Measurements from ENCODE around the gene ANO1. TPM values are rescaled to one million over a fixed set of nuclear protein-coding genes. Genes with fewer than 3 reads are reported as not detected.

Gene ANO1
- polyA plus RNA-seq, 4 donors: 1.1 to 8.3 (median 2.9) TPM; not detected in 1

GRCh38 chr11:70060611-70061293 lies 17.4 kb upstream of the ANO1 start:
- FAIRE-seq: no peak
- no peak for DNase-seq
- WGBS, 3 donors: 78 to 82% (median 78%) methylated on average over 10 of the region's 10 CpGs

GRCh38 chr11:70061734-70062133 lies 16.4 kb upstream of the ANO1 start:
- FAIRE-seq (no peak), DNase-seq (no peak)
- Histone ChIP-seq H3K9me3 (ENCODE audit: control insufficient read depth in 2 of 2, insufficient read depth in 1 of 2, low read depth in 1 of 2, low read length in 1 of 2) (peaks cover 0 to 4% of the 10 kb centered on the region in 2 donors), H3K27ac (ENCODE audit: low read depth in 1 of 3, low read length in 2 of 3) (no peak overlapping the region), H3K27me3 (ENCODE audit: control insufficient read depth in 3 of 3, insufficient read depth in 3 of 3, low read length in 3 of 3) (no peaks in the 10 kb centered on the region), H3K4me3 (ENCODE audit: low read depth in 1 of 3, low read length in 3 of 3) (no peak overlapping the region), H3K36me3 (ENCODE audit: control insufficient read depth in 3 of 3, insufficient read depth in 2 of 3, low read depth in 1 of 3, low read length in 3 of 3) (no peaks in the 10 kb centered on the region), H3K4me1 (ENCODE audit: control insufficient read depth in 3 of 3, insufficient read depth in 2 of 3, low read depth in 1 of 3, low read length in 2 of 3) (no peaks in the 10 kb centered on the region)
- WGBS, 3 donors: 90 to 97% (median 93%) methylated on average over 1 of the region's 1 CpG

More at GRCh38 chr11:70060611-70061293, 17.4 kb upstream of the ANO1 start:
- peaks cover 0 to 4% of the 10 kb centered on the region in 2 donors for H3K9me3 ChIP-seq (ENCODE audit: control insufficient read depth in 2 of 2, insufficient read depth in 1 of 2, low read depth in 1 of 2, low read length in 1 of 2)
- no peak overlapping the region for H3K4me3 ChIP-seq (ENCODE audit: low read depth in 1 of 3, low read length in 3 of 3)
- H3K27ac ChIP-seq (ENCODE audit: low read depth in 1 of 3, low read length in 2 of 3): no peak overlapping the region
- no peaks in the 10 kb centered on the region for H3K27me3 ChIP-seq (ENCODE audit: control insufficient read depth in 3 of 3, insufficient read depth in 3 of 3, low read length in 3 of 3)
- no peaks in the 10 kb centered on the region for H3K36me3 ChIP-seq (ENCODE audit: control insufficient read depth in 3 of 3, insufficient read depth in 2 of 3, low read depth in 1 of 3, low read length in 3 of 3)
- no peaks in the 10 kb centered on the region for H3K4me1 ChIP-seq (ENCODE audit: control insufficient read depth in 3 of 3, insufficient read depth in 2 of 3, low read depth in 1 of 3, low read length in 2 of 3)

- no peaks in the 10 kb centered on the region for H3K9me3 ChIP-seq (ENCODE audit: control insufficient read depth in 2 of 2, insufficient read depth in 1 of 2, low read depth in 1 of 2, low read length in 1 of 2)
Observed at GRCh38 chr11:70063121-70063520, 15.0 kb upstream of the ANO1 start.

GRCh38 chr11:70063555-70063954 lies 14.6 kb upstream of the ANO1 start:
- WGBS, 3 donors: 79 to 92% (median 85%) methylated on average over 4 of the region's 4 CpGs
- no peak overlapping the region for H3K4me3 ChIP-seq (ENCODE audit: low read depth in 1 of 3, low read length in 3 of 3)
- FAIRE-seq (no peak), DNase-seq (no peak)
- no peaks in the 10 kb centered on the region for H3K36me3 ChIP-seq (ENCODE audit: control insufficient read depth in 3 of 3, insufficient read depth in 2 of 3, low read depth in 1 of 3, low read length in 3 of 3)
- no peaks in the 10 kb centered on the region for H3K9me3 ChIP-seq (ENCODE audit: control insufficient read depth in 2 of 2, insufficient read depth in 1 of 2, low read depth in 1 of 2, low read length in 1 of 2)
- H3K27ac ChIP-seq (ENCODE audit: low read depth in 1 of 3, low read length in 2 of 3): no peak overlapping the region
- H3K4me1 ChIP-seq (ENCODE audit: control insufficient read depth in 3 of 3, insufficient read depth in 2 of 3, low read depth in 1 of 3, low read length in 2 of 3): no peaks in the 10 kb centered on the region
- peaks cover 0 to 8% (median 4%) of the 10 kb centered on the region in 3 donors for H3K27me3 ChIP-seq (ENCODE audit: control insufficient read depth in 3 of 3, insufficient read depth in 3 of 3, low read length in 3 of 3)

More at GRCh38 chr11:70063121-70063520, 15.0 kb upstream of the ANO1 start:
- no peak for DNase-seq
- Histone ChIP-seq H3K36me3 (ENCODE audit: control insufficient read depth in 3 of 3, insufficient read depth in 2 of 3, low read depth in 1 of 3, low read length in 3 of 3) (no peaks in the 10 kb centered on the region), H3K4me3 (ENCODE audit: low read depth in 1 of 3, low read length in 3 of 3) (no peak overlapping the region), H3K27me3 (ENCODE audit: control insufficient read depth in 3 of 3, insufficient read depth in 3 of 3, low read length in 3 of 3) (peaks cover 0 to 4% (median 0%) of the 10 kb centered on the region in 3 donors), H3K4me1 (ENCODE audit: control insufficient read depth in 3 of 3, insufficient read depth in 2 of 3, low read depth in 1 of 3, low read length in 2 of 3) (no peaks in the 10 kb centered on the region), H3K27ac (ENCODE audit: low read depth in 1 of 3, low read length in 2 of 3) (no peak overlapping the region)
- WGBS, 3 donors: 15 to 77% (median 41%) methylated on average over 8 of the region's 8 CpGs
- FAIRE-seq: no peak

- peaks cover 0 to 14% (median 6%) of the 10 kb centered on the region in 3 donors for H3K27me3 ChIP-seq (ENCODE audit: control insufficient read depth in 3 of 3, insufficient read depth in 3 of 3, low read length in 3 of 3)
- H3K36me3 ChIP-seq (ENCODE audit: control insufficient read depth in 3 of 3, insufficient read depth in 2 of 3, low read depth in 1 of 3, low read length in 3 of 3): no peaks in the 10 kb centered on the region
- H3K9me3 ChIP-seq (ENCODE audit: control insufficient read depth in 2 of 2, insufficient read depth in 1 of 2, low read depth in 1 of 2, low read length in 1 of 2): no peaks in the 10 kb centered on the region
- no peak overlapping the region for H3K27ac ChIP-seq (ENCODE audit: low read depth in 1 of 3, low read length in 2 of 3)
- no peak overlapping the region for H3K4me3 ChIP-seq (ENCODE audit: low read depth in 1 of 3, low read length in 3 of 3)
- H3K4me1 ChIP-seq (ENCODE audit: control insufficient read depth in 3 of 3, insufficient read depth in 2 of 3, low read depth in 1 of 3, low read length in 2 of 3): no peaks in the 10 kb centered on the region
- WGBS, 3 donors: 71 to 75% (median 74%) methylated on average over 10 of the region's 10 CpGs
- no peak for DNase-seq
- FAIRE-seq: no peak
Observed at GRCh38 chr11:70064008-70064725, 13.9 kb upstream of the ANO1 start.

GRCh38 chr11:70064726-70065317 lies 13.3 kb upstream of the ANO1 start:
- H3K36me3 ChIP-seq (ENCODE audit: control insufficient read depth in 3 of 3, insufficient read depth in 2 of 3, low read depth in 1 of 3, low read length in 3 of 3): no peaks in the 10 kb centered on the region
- 44 to 68% (median 63%) methylated on average over 8 of the region's 8 CpGs for WGBS, 3 donors
- no peak overlapping the region for H3K4me3 ChIP-seq (ENCODE audit: low read depth in 1 of 3, low read length in 3 of 3)
- H3K4me1 ChIP-seq (ENCODE audit: control insufficient read depth in 3 of 3, insufficient read depth in 2 of 3, low read depth in 1 of 3, low read length in 2 of 3): no peaks in the 10 kb centered on the region
- FAIRE-seq (no peak), DNase-seq (no peak)
- H3K9me3 ChIP-seq (ENCODE audit: control insufficient read depth in 2 of 2, insufficient read depth in 1 of 2, low read depth in 1 of 2, low read length in 1 of 2): no peaks in the 10 kb centered on the region
- no peak overlapping the region for H3K27ac ChIP-seq (ENCODE audit: low read depth in 1 of 3, low read length in 2 of 3)
- H3K27me3 ChIP-seq (ENCODE audit: control insufficient read depth in 3 of 3, insufficient read depth in 3 of 3, low read length in 3 of 3): peaks cover 0 to 20% (median 6%) of the 10 kb centered on the region in 3 donors

GRCh38 chr11:70065318-70066135 lies 12.6 kb upstream of the ANO1 start:
- Histone ChIP-seq H3K4me1 (ENCODE audit: control insufficient read depth in 3 of 3, insufficient read depth in 2 of 3, low read depth in 1 of 3, low read length in 2 of 3) (no peaks in the 10 kb centered on the region), H3K36me3 (ENCODE audit: control insufficient read depth in 3 of 3, insufficient read depth in 2 of 3, low read depth in 1 of 3, low read length in 3 of 3) (no peaks in the 10 kb centered on the region), H3K4me3 (ENCODE audit: low read depth in 1 of 3, low read length in 3 of 3) (no peak overlapping the region), H3K27ac (ENCODE audit: low read depth in 1 of 3, low read length in 2 of 3) (no peak overlapping the region), H3K27me3 (ENCODE audit: control insufficient read depth in 3 of 3, insufficient read depth in 3 of 3, low read length in 3 of 3) (peaks cover 0 to 27% (median 11%) of the 10 kb centered on the region in 3 donors), H3K9me3 (ENCODE audit: control insufficient read depth in 2 of 2, insufficient read depth in 1 of 2, low read depth in 1 of 2, low read length in 1 of 2) (no peaks in the 10 kb centered on the region)
- FAIRE-seq: no peak
- DNase-seq: no peak
- WGBS, 3 donors: 84 to 87% (median 86%) methylated on average over 25 of the region's 25 CpGs

GRCh38 chr11:70066136-70066520 lies 12.0 kb upstream of the ANO1 start:
- FAIRE-seq (no peak), DNase-seq (no peak)
- Histone ChIP-seq H3K4me3 (ENCODE audit: low read depth in 1 of 3, low read length in 3 of 3) (no peak overlapping the region), H3K27ac (ENCODE audit: low read depth in 1 of 3, low read length in 2 of 3) (no peak overlapping the region), H3K9me3 (ENCODE audit: control insufficient read depth in 2 of 2, insufficient read depth in 1 of 2, low read depth in 1 of 2, low read length in 1 of 2) (no peaks in the 10 kb centered on the region), H3K36me3 (ENCODE audit: control insufficient read depth in 3 of 3, insufficient read depth in 2 of 3, low read depth in 1 of 3, low read length in 3 of 3) (no peaks in the 10 kb centered on the region), H3K27me3 (ENCODE audit: control insufficient read depth in 3 of 3, insufficient read depth in 3 of 3, low read length in 3 of 3) (peaks cover 0 to 28% (median 11%) of the 10 kb centered on the region in 3 donors), H3K4me1 (ENCODE audit: control insufficient read depth in 3 of 3, insufficient read depth in 2 of 3, low read depth in 1 of 3, low read length in 2 of 3) (no peaks in the 10 kb centered on the region)
- 79 to 91% (median 82%) methylated on average over 2 of the region's 2 CpGs for WGBS, 3 donors

Measured in small intestine (tissue), 7 donors.